ENCODE measurements around the gene L3MBTL3. TPM values are rescaled to one million over a fixed set of nuclear protein-coding genes. Genes with fewer than 3 reads are reported as not detected.

L3MBTL3 gene
- polyA plus RNA-seq, 1 of the 3 experiments (the other 2 are of a cell fraction), result 12.6 TPM

DNA sequence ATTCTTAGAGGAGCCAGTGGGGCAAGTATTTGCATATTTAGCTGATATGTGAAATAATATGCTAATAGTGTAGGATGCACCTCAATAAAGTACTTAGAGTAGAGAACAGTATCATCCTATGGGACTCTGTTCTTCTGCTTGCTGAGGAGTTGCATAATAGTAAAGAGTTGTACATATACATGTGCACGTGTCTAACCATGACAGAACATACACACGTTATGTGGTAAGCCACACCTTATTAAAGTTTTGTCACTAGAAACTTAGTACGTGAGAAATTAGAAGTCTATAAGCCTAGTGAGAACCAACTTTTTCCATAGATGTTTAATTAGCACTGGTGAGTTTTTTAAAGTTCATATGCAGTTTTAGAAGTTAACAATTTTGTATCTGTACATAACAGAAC lies 80.7 kb downstream of the L3MBTL3 start:
- Histone ChIP-seq H3K4me2 (no peak overlapping the region), H3K9me2 (no peaks in the 10 kb centered on the region), H3K36me3 (replicated peaks in 1 of 2; ENCODE audit: control insufficient read depth in 1 of 2, insufficient read depth in 2 of 2, low read length in 1 of 2) (peaks cover 20 to 46% of the 10 kb centered on the region in 2 experiments), H3K9ac (no peak overlapping the region), H4K20me1 (ENCODE audit: insufficient read depth) (no peaks in the 10 kb centered on the region), H3K27me3 (ENCODE audit: insufficient read depth) (no peaks in the 10 kb centered on the region), H3K79me2 (ENCODE audit: insufficient read depth) (no peaks in the 10 kb centered on the region), H3K4me3 (ENCODE audit: low read depth in 2 of 2, low read length in 1 of 2) (no peak overlapping the region), H3F3A (replicated peaks; ENCODE audit: insufficient read depth) (peaks cover 5% of the 10 kb centered on the region), H3K9me3 (no peaks in the 10 kb centered on the region), H2AFZ (ENCODE audit: low read depth) (no peak overlapping the region), H3K4me1 (ENCODE audit: control insufficient read depth in 1 of 2, insufficient read depth in 2 of 2, low read depth in 1 of 2, low read length in 1 of 2) (no peaks in the 10 kb centered on the region), H3K27ac (ENCODE audit: low read depth in 2 of 2, low read length in 1 of 2) (no peak overlapping the region)
- no peak for DNase-seq
- ChIA-PET POLR2A (no interaction called here), CTCF (no interaction called here)
- 96% methylated on average over 3 of the region's 3 CpGs for WGBS (ENCODE audit: low lambda C conversion rate)
- TF ChIP-seq, protein P1, sequence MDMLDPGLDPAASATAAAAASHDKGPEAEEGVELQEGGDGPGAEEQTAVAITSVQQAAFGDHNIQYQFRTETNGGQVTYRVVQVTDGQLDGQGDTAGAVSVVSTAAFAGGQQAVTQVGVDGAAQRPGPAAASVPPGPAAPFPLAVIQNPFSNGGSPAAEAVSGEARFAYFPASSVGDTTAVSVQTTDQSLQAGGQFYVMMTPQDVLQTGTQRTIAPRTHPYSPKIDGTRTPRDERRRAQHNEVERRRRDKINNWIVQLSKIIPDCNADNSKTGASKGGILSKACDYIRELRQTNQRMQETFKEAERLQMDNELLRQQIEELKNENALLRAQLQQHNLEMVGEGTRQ (IDR thresholded peaks at IDR 0.05; ENCODE audit: borderline replicate concordance, low read depth, low read length), result no peak
- no peak for TF ChIP-seq MXI1 (IDR thresholded peaks at IDR 0.05; ENCODE audit: low read depth, low read length)
- TF ChIP-seq NFIC (IDR thresholded peaks at IDR 0.05; ENCODE audit: borderline replicate concordance), result no peak
- TF ChIP-seq TCF12 (IDR thresholded peaks at IDR 0.05), result no peak
- TF ChIP-seq, protein P2, sequence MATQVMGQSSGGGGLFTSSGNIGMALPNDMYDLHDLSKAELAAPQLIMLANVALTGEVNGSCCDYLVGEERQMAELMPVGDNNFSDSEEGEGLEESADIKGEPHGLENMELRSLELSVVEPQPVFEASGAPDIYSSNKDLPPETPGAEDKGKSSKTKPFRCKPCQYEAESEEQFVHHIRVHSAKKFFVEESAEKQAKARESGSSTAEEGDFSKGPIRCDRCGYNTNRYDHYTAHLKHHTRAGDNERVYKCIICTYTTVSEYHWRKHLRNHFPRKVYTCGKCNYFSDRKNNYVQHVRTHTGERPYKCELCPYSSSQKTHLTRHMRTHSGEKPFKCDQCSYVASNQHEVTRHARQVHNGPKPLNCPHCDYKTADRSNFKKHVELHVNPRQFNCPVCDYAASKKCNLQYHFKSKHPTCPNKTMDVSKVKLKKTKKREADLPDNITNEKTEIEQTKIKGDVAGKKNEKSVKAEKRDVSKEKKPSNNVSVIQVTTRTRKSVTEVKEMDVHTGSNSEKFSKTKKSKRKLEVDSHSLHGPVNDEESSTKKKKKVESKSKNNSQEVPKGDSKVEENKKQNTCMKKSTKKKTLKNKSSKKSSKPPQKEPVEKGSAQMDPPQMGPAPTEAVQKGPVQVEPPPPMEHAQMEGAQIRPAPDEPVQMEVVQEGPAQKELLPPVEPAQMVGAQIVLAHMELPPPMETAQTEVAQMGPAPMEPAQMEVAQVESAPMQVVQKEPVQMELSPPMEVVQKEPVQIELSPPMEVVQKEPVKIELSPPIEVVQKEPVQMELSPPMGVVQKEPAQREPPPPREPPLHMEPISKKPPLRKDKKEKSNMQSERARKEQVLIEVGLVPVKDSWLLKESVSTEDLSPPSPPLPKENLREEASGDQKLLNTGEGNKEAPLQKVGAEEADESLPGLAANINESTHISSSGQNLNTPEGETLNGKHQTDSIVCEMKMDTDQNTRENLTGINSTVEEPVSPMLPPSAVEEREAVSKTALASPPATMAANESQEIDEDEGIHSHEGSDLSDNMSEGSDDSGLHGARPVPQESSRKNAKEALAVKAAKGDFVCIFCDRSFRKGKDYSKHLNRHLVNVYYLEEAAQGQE (IDR thresholded peaks at IDR 0.05; ENCODE audit: low read depth, low read length), result no peak
- TF ChIP-seq, protein P3, sequence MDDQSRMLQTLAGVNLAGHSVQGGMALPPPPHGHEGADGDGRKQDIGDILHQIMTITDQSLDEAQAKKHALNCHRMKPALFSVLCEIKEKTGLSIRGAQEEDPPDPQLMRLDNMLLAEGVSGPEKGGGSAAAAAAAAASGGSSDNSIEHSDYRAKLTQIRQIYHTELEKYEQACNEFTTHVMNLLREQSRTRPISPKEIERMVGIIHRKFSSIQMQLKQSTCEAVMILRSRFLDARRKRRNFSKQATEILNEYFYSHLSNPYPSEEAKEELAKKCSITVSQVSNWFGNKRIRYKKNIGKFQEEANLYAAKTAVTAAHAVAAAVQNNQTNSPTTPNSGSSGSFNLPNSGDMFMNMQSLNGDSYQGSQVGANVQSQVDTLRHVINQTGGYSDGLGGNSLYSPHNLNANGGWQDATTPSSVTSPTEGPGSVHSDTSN (IDR thresholded peaks at IDR 0.05), result no peak
- TF ChIP-seq TAF1 (IDR thresholded peaks at IDR 0.05; ENCODE audit: borderline replicate concordance, low read depth, low read length), result no peak
- TF ChIP-seq RAD21 (IDR thresholded peaks at IDR 0.05; ENCODE audit: low read length), result no peak
- TF ChIP-seq SMC3 (IDR thresholded peaks at IDR 0.05; ENCODE audit: low read depth, low read length), result no peak
- TF ChIP-seq RFX5 (IDR thresholded peaks at IDR 0.05; ENCODE audit: low read length), result no peak
- no peak for TF ChIP-seq FOXM1 (IDR thresholded peaks at IDR 0.05; ENCODE audit: low read depth)
- TF ChIP-seq POLR2AphosphoS5 (IDR thresholded peaks at IDR 0.05; ENCODE audit: low read depth, low read length), result no peak

Data from SK-N-SH (cell line).